Erythroblast (primary cell): Measurements from ENCODE around the gene SPC25.

Experiments used
- GATA1 ChIP-seq: IDR thresholded peaks from 2 replicates; pipeline ENCODE4 v1.6.1; 2011; ENCODE audit warnings: low read depth, mild to moderate bottlenecking, control low read depth, low read length, moderate library complexity
- POLR2A ChIP-seq: IDR thresholded peaks from 2 replicates; pipeline ENCODE4 v1.6.1; 2011; ENCODE audit warnings: mild to moderate bottlenecking, low read length

DNA sequence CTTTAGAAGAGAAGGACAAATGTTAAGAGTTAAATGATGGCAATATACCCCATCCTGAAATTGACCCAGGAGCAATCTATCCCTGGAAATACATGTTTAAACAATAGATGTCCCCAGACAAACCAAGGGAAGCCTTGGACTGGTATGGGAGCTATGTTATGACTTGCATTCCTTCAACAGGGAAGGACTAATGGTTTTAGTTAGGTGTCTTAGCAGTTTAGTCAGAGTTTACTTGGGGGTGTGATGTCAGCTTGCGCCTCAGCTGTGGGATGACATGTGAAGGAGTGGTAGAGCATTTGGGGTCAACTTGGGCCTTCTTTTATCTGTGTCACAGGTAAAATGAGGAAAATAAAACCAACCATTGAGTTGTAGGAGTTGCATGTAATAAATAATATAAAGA, 36.8 kb downstream of the SPC25 start:
- TF ChIP-seq POLR2A (no peak), GATA1 (no peak)
